Activated CD8-positive, alpha-beta memory T cell treated with anti-CD3 and anti-CD28 coated beads for 4 hours (primary cell): Measurements from ENCODE around the gene RLN3.
A peak's percentile ranks its signal among the peaks of the same experiment; 100 is the strongest.

ENCODE experiments used
- DNase-seq, 2 donors: peaks; one replicate each; pipeline ENCODE4 v3.0.0-alpha.2; 2020; ENCODE audit warnings: low read depth in 2 of 2

Gene RLN3

GRCh38 chr19:14054099-14054498 lies 26.2 kb downstream of the RLN3 start:
- no peak for DNase-seq

GRCh38 chr19:14054721-14055120 lies 26.8 kb downstream of the RLN3 start:
- no peak for DNase-seq

GRCh38 chr19:14055396-14055795 lies 27.4 kb downstream of the RLN3 start:
- no peak for DNase-seq

GRCh38 chr19:14056069-14056666 lies 28.2 kb downstream of the RLN3 start:
- DNase-seq = no peak

- DNase-seq = no peak
These were observed 28.9 kb downstream of the RLN3 start for GRCh38 chr19:14056741-14057356.

- no peak for DNase-seq
These were observed 30.5 kb downstream of the RLN3 start for GRCh38 chr19:14058182-14059092.

GRCh38 chr19:14059093-14059480 lies 31.1 kb downstream of the RLN3 start:
- no peak for DNase-seq

- DNase-seq = no peak
These were observed 31.8 kb downstream of the RLN3 start for GRCh38 chr19:14059652-14060155.

- DNase-seq = no peak
These were observed 33.3 kb downstream of the RLN3 start for GRCh38 chr19:14061081-14061749.

- no peak for DNase-seq
These were observed 34.0 kb downstream of the RLN3 start, which contains the start of gene PALM3 for GRCh38 chr19:14061751-14062557. Gene PALM3 (minus strand): TSS chr19:14062076. CDS start chr19:14061980, 96 bp downstream.

- DNase-seq = no peak
These were observed 34.6 kb downstream of the RLN3 start for GRCh38 chr19:14062558-14062855.

GRCh38 chr19:14063105-14063504 lies 35.2 kb downstream of the RLN3 start:
- no peak for DNase-seq

GRCh38 chr19:14066134-14066533 lies 38.2 kb downstream of the RLN3 start:
- no peak for DNase-seq

- DNase-seq = no peak
These were observed 42.5 kb downstream of the RLN3 start for GRCh38 chr19:14070268-14071050.

GRCh38 chr19:14072535-14073260 lies 44.8 kb downstream of the RLN3 start, which contains the start of gene MISP3:
Gene MISP3 (plus strand): TSS chr19:14072786. CDS start chr19:14073310, 524 bp downstream.
- DNase-seq = no peak

- peak in 1 of 2 donors; percentile 36 for DNase-seq
These were observed 45.4 kb downstream of the RLN3 start for GRCh38 chr19:14073261-14073924.

- DNase-seq = no peak
These were observed 46.2 kb downstream of the RLN3 start for GRCh38 chr19:14073925-14074838.

- DNase-seq = no peak
These were observed 50.5 kb downstream of the RLN3 start for GRCh38 chr19:14078411-14078810.
